Myocyte (in vitro differentiated cells): ENCODE measurements around the gene CDC42BPA. TPM values are rescaled to one million over a fixed set of nuclear protein-coding genes. Genes with fewer than 3 reads are reported as not detected.
"Not testable (repeated sequence)": the region's sequence is repeated elsewhere in the genome, so short reads cannot be mapped to it uniquely, and the experiment has no call there.

Experiments used
- DNase-seq: peaks from one replicate; pipeline ENCODE4 v3.0.0-alpha.2; 2012; ENCODE audit warnings: low read depth
- total RNA-seq: library from RNA; depleted of rRNA; stranded (reverse); fragments of >200 nt; gene quantifications from 2 replicates; pipeline ENCODE4 v1.2.3, GENCODE V29; 2014

Gene CDC42BPA
- total RNA-seq, 1 donor from 2014 or later, result 54.3 TPM

DNA sequence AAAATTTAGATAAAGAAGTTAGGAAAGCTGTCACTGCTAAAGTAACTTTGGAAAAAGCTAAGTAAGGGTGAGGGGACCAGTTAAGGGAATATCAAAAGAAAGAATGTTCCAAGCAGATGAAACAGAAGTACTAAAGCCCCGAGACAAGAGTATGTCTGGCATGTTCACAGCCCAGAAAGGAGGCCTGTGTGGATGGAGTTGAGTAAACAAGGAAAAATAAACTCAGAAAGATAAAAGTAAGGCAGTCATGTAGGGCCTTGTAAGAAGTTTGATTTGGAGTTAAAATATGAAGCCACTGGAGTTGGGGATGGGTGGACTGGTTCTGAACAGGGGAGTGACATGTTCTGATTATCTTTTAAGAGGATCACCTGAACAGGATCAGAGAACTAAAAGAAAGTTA lies 177.9 kb downstream of the CDC42BPA start:
- no peak for DNase-seq

GRCh38 chr1:227136210-227136820 lies 182.0 kb downstream of the CDC42BPA start:
- DNase-seq, result no peak

- no peak for DNase-seq
Observed at GRCh38 chr1:227134686-227135314, 183.5 kb downstream of the CDC42BPA start.

GRCh38 chr1:227132695-227133094 lies 185.6 kb downstream of the CDC42BPA start:
- not testable (repeated sequence) for DNase-seq

- peak; percentile 25 for DNase-seq
Observed at GRCh38 chr1:227131193-227131592, 187.1 kb downstream of the CDC42BPA start.

- DNase-seq, result no peak
Observed at GRCh38 chr1:227127891-227128290, 190.4 kb downstream of the CDC42BPA start.

- DNase-seq, result no peak
Observed at GRCh38 chr1:227125929-227126545, 192.3 kb downstream of the CDC42BPA start.

DNA sequence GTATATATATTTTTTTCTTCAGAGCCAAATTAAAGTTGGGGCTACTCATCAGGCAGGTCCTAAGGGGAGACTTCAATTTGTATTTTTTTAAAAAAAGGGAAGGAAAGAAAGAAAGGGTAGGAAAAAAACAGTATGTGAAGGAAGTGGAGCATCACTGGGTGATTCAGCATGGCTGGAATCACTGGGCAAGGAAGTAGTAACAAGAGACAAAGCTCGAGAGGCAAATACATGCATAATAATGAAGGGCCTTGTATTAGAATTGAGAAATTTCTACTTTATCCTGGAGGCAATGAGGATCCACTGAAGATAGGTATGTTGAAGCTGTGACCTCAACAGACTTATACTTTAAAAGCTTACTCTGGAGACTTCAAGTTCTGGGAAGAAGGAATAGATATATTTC lies 193.8 kb downstream of the CDC42BPA start:
- DNase-seq, result no peak

DNA sequence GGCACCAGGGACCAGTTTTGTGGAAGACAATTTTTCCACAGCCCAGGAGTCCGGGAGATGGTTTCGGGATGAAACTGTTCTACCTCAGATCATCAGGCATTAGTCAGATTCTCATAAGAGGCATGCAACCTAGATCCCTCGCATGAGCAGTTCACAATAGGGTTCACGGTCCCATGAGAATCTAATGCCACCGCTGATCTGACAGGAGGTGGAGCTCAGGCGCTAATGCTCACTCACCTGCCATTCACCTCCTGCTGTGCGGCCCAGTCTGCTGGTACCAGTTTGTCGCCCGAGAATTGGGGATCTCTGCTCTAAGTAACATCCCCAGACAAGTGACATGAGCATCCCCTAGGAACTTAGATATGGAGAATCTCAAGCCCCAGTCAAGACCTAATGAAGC lies 197.5 kb downstream of the CDC42BPA start:
- no peak for DNase-seq

GRCh38 chr1:227112538-227112937 lies 205.8 kb downstream of the CDC42BPA start:
- DNase-seq, result no peak

DNA sequence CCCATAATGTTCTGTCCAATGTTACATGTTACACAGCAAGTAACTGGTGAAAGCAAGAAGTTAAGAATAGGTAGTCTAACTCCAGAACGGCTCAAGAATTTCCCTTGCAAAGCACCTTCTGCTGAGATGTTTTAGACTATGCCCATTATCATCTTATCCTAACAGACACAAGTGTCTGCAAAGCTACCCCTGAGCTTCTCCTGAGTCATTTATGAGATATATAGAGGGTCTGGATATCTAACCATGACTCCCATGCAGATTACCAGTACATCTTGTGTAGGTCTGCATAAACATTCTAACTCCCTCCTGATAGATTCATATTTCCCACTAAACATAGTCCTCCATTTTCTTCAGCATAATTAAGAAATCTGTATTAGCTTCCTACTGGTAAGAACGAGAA lies 206.5 kb downstream of the CDC42BPA start:
- DNase-seq, result no peak

GRCh38 chr1:227105291-227105690 lies 213.0 kb downstream of the CDC42BPA start:
- not testable (repeated sequence) for DNase-seq

- DNase-seq, result no peak
Observed at GRCh38 chr1:227102056-227102455, 216.2 kb downstream of the CDC42BPA start.

DNA sequence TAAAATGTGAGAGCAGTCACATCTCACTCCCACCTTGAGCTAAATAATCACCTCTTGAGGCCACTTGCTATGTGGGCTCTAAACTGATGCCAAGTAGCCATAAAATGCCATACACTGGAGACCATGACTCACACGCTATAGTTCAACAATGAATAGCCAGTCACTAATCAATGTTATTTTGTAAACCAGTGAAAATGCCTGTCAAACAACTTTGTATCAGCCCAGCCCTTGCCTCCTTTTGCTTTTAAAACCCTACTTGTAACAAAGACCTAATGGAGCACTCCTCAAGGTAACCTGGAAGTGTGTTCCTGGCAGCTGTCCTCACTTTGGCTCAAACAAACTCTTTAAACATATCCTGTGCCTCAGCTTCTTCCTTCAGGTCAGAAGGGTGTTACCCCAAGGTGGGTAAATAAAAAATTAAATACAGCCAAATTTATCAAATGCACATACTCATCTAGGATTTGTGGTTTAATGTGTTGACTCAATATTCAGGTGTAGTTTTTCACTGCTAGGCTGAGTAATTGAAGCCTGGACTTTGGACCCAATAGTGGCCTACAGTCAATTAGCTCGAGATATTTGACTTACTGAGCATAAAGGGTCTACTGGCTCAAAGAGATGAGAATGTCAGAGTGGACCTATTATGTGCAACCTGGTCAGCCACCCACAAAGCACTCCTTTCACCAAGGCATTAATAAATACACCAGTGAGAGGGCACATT lies 223.9 kb downstream of the CDC42BPA start:
- DNase-seq, result no peak

DNA sequence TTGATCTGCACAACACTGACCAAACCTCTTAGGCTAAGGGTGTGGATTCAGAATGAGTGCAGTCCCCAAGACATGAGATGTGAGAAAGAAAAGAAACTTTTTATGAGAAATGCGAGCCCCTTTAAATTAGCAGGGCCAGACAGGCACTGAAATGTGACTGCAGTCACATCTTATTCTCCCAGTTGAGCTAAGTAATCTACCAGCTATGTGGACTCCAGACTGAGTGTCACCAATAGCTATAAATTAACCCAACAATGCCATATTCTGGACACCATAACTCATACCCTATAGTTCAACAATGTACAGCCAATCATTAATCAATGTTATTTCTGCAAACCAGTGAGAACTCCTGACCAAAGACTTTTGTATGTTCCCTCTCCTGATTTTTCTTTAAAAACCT lies 225.0 kb downstream of the CDC42BPA start:
- DNase-seq, result no peak

GRCh38 chr1:227092069-227092468 lies 226.2 kb downstream of the CDC42BPA start:
- DNase-seq, result no peak

GRCh38 chr1:227086636-227087035 lies 231.7 kb downstream of the CDC42BPA start:
- DNase-seq, result no peak

- DNase-seq, result no peak
Observed at GRCh38 chr1:227082999-227083746, 235.1 kb downstream of the CDC42BPA start.

- no peak for DNase-seq
Observed at GRCh38 chr1:227077783-227078182, 240.5 kb downstream of the CDC42BPA start.

- DNase-seq, result no peak
Observed at GRCh38 chr1:227073786-227074185, 244.5 kb downstream of the CDC42BPA start.

DNA sequence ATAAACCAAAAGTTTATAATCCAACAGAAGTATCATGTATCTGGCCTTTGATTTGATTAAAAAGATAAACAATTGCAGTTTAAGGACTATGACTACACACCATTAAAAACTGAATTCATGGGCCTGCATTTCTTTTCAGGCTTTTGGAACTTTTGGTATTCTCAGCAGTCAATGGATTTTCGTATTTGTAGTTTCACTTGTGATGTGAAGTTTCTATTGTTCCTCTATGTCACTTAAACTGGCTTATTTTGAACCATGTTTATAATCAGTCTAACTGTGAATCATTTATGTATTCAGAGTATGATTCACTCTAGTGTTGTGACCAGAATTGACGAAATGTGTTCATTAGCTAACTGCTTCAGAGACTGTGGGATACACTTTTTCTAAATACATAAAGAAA lies 245.3 kb downstream of the CDC42BPA start:
- no peak for DNase-seq
